ENCODE measurements around the gene ANXA3. TPM values are rescaled to one million over a fixed set of nuclear protein-coding genes. Genes with fewer than 3 reads are reported as not detected.

Gene ANXA3
- total RNA-seq, 1 experiment from 2014 or later, result 0.86 TPM

DNA sequence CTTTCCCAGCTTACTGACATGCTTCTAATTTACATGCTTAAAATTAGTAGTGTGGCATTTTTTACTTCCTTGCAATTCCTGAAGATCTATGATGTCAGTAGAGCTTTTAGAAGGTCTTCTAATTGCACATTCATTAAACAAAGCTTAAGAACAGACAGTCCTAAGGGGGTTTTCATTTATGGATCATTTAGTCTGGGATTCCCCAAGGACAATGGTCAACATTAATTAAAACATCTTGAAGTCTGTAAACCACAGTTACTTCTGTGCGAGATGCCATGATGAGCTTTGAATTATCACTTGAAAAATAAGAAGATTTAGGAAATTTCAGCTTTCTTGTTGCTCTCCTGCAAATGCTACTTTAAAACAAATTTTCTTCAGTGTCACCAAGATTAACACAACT, 20.2 kb downstream of the ANXA3 start:
- H3K27me3 ChIP-seq (replicated peaks; ENCODE audit: insufficient read depth, low read depth, low read length, poor library complexity), result no peaks in the 10 kb centered on the region
- no peaks in the 10 kb centered on the region for H3K36me3 ChIP-seq (ENCODE audit: insufficient read depth, low read length, poor library complexity, severe bottlenecking)
- intact Hi-C loops (cut with micrococcal nuclease; ENCODE audit: unreplicated experiment), result no loop called here
- H3K9me3 ChIP-seq (ENCODE audit: low read depth, low read length, poor library complexity, severe bottlenecking), result no peaks in the 10 kb centered on the region
- H3K27ac ChIP-seq (ENCODE audit: low read depth, low read length, poor library complexity, severe bottlenecking), result no peak overlapping the region
- no peak overlapping the region for H3K4me3 ChIP-seq (ENCODE audit: low read depth, low read length, poor library complexity, severe bottlenecking)
- POLR2A ChIA-PET (ENCODE audit: low non-redundant PET), result no interaction called here
- DNase-seq (ENCODE audit: low spot score), result no peak
- H3K4me1 ChIP-seq (ENCODE audit: insufficient read depth, low read length, poor library complexity, severe bottlenecking), result no peaks in the 10 kb centered on the region
- CTCF ChIA-PET, result no interaction called here
- no peak for TF ChIP-seq EZH2 (IDR thresholded peaks at IDR 0.05; ENCODE audit: borderline replicate concordance, low read depth, low read length, poor library complexity, severe bottlenecking)
- TF ChIP-seq, protein P1, sequence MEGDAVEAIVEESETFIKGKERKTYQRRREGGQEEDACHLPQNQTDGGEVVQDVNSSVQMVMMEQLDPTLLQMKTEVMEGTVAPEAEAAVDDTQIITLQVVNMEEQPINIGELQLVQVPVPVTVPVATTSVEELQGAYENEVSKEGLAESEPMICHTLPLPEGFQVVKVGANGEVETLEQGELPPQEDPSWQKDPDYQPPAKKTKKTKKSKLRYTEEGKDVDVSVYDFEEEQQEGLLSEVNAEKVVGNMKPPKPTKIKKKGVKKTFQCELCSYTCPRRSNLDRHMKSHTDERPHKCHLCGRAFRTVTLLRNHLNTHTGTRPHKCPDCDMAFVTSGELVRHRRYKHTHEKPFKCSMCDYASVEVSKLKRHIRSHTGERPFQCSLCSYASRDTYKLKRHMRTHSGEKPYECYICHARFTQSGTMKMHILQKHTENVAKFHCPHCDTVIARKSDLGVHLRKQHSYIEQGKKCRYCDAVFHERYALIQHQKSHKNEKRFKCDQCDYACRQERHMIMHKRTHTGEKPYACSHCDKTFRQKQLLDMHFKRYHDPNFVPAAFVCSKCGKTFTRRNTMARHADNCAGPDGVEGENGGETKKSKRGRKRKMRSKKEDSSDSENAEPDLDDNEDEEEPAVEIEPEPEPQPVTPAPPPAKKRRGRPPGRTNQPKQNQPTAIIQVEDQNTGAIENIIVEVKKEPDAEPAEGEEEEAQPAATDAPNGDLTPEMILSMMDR (conservative IDR thresholded peaks at IDR 0.05; ENCODE audit: low read depth, low read length), result no peak
- BruUV-seq (replicated peaks), result no TSS peak

DNA sequence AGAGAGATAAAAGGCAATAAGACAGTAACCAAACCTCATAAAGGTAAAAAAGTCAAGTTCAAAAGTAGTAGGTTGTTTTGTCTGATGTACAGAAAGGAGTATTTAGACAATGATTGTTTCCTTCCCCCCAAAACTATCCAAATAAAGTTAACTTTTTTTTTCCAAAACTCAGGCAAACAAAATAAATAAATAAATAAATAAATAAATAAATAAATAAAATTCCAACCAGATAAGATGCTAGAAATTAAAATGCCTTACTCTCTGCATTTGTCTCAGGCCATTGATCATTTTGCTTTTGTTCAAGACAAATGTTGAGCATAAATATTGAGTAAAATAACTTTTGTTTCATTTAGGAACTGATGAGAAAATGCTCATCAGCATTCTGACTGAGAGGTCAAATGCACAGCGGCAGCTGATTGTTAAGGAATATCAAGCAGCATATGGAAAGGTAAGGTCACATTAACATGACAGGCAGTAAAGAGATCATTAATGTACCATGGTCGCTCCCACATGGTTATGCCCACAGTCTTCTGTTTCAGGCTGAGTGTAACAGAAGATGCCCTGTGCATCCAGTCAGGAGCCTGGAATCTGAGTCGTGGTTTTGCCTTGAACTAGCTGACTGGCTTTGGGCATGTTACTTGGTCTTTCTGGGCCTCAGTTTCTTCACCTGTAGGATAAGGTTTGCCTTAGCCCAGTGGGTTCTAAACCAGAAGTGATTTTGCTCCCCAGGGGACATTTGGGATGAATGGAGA, 27.3 kb downstream of the ANXA3 start:
- no peak for DNase-seq (ENCODE audit: low spot score)
- Histone ChIP-seq H3K27me3 (replicated peaks; ENCODE audit: insufficient read depth, low read depth, low read length, poor library complexity) (no peaks in the 10 kb centered on the region), H3K9me3 (ENCODE audit: low read depth, low read length, poor library complexity, severe bottlenecking) (no peaks in the 10 kb centered on the region), H3K36me3 (ENCODE audit: insufficient read depth, low read length, poor library complexity, severe bottlenecking) (no peaks in the 10 kb centered on the region), H3K4me1 (ENCODE audit: insufficient read depth, low read length, poor library complexity, severe bottlenecking) (no peaks in the 10 kb centered on the region), H3K4me3 (ENCODE audit: low read depth, low read length, poor library complexity, severe bottlenecking) (no peak overlapping the region), H3K27ac (ENCODE audit: low read depth, low read length, poor library complexity, severe bottlenecking) (no peak overlapping the region)
- TF ChIP-seq, protein P1 (conservative IDR thresholded peaks at IDR 0.05; ENCODE audit: low read depth, low read length), result no peak
- TF ChIP-seq EZH2 (IDR thresholded peaks at IDR 0.05; ENCODE audit: borderline replicate concordance, low read depth, low read length, poor library complexity, severe bottlenecking), result no peak
- no TSS peak for BruUV-seq (replicated peaks)
- ChIA-PET CTCF (no interaction called here), POLR2A (ENCODE audit: low non-redundant PET) (no interaction called here)
- intact Hi-C loops (cut with micrococcal nuclease; ENCODE audit: unreplicated experiment), result no loop called here

DNA sequence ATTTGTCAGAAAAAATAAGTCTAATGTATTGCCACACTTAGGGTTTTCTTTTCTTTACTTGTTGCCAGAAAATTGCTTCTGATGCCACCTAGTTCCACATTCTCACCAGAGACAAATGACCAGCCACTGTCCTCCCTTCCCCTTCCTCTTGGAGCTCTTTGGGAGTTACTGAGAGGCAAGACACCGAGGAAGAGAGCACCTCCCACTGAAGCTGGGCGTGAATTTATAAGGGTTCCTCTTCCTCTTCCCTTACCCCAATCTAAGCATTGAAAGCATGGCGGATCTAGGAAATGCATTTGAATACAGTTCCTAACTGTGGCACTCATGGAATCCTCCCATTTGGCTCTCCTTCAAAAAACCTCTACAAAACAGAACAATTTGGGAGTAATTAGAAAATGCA, 30.0 kb downstream of the ANXA3 start:
- CTCF ChIA-PET, result no interaction called here
- intact Hi-C loops (cut with micrococcal nuclease; ENCODE audit: unreplicated experiment), result no loop called here
- no peak for DNase-seq (ENCODE audit: low spot score)
- Histone ChIP-seq H3K4me3 (ENCODE audit: low read depth, low read length, poor library complexity, severe bottlenecking) (no peak overlapping the region), H3K4me1 (ENCODE audit: insufficient read depth, low read length, poor library complexity, severe bottlenecking) (peaks cover 8% of the 10 kb centered on the region), H3K27ac (ENCODE audit: low read depth, low read length, poor library complexity, severe bottlenecking) (no peak overlapping the region), H3K9me3 (ENCODE audit: low read depth, low read length, poor library complexity, severe bottlenecking) (no peaks in the 10 kb centered on the region), H3K27me3 (replicated peaks; ENCODE audit: insufficient read depth, low read depth, low read length, poor library complexity) (no peaks in the 10 kb centered on the region), H3K36me3 (ENCODE audit: insufficient read depth, low read length, poor library complexity, severe bottlenecking) (no peaks in the 10 kb centered on the region)
- POLR2A ChIA-PET (ENCODE audit: low non-redundant PET), result no interaction called here
- no peak for TF ChIP-seq EZH2 (IDR thresholded peaks at IDR 0.05; ENCODE audit: borderline replicate concordance, low read depth, low read length, poor library complexity, severe bottlenecking)
- TF ChIP-seq, protein P1 (conservative IDR thresholded peaks at IDR 0.05; ENCODE audit: low read depth, low read length), result no peak
- no TSS peak for BruUV-seq (replicated peaks)

Measured in A673 (cell line).